ENCODE results near the gene EEFSEC.

Gene EEFSEC

DNA sequence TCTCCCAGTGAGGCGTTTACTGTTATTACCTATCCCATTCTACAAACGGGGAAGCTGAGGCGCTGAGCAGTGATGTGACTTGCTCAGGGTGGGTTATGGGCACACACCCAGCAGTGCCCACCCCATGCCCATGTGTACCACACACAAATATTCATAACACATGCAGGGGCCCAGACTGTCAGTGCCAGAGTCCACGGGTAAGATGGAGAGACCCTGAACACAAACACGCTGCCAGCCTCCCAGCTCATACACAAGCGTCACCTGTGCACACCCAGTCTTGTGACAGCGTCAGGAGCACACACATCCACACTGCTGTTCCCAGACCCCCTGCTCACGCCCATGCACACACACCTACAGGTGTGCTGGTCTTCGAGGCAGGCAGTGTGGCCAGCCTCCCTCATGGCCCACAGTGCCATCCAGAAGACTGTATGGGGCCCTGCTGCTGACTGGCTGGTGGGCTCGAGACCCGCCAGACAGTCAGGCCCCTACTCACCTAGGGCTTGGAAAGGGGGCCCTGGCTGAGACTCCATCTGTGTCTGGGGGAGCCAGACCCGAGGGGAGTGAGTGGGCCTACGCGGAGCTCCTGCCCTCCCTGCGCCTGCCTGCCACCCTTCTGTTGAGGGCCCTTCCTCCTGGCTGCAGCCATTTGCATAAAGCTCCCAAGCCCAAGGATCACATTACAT lies 274.0 kb downstream of the EEFSEC start:
- no peak for DNase-seq (ENCODE audit: low read depth)

DNA sequence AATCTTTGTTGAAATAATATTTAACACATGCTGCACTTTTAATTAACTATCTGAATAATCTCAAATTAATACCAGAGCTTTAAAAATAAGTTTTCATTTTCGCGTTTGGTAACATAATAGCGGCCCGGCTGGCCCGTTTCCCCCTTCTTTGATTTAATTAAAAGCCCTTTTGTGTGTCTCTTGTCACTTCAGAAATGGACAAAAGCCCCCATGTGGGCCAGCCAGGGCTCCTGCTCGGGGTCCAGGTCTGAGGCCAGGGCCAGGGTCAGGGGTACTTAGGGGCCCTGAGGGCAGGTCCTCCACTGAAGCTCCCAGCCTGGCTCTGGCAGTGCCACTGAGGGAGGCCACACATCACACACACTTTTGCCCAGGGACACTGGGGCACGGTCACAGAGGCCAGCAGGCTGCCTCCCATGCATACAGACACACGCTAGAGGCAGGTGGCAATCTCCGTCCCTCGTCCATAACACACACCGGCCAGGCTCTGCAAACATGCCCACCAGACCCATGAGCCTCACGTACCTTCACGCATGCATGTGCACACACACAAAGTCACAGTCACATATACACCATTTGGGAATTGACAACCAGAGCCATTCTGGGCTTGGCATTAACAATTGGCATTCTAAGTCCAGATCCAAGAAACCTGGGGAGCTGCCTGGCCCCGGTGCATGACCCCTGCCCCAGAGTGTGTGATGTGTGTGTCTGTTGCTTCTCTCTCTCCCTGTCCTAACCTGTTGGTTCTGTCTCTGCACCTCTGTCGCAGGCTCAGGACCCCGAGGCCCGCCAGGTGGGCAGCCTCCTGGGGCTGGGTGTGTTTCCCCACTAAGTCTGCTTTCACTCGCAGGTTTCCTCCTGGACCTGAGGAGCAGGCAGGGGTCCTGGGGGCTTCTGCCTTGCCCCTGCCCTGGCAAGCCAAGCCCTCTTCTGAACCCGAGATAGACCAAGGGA lies 274.9 kb downstream of the EEFSEC start:
- DNase-seq (ENCODE audit: low read depth), result no peak

DNA sequence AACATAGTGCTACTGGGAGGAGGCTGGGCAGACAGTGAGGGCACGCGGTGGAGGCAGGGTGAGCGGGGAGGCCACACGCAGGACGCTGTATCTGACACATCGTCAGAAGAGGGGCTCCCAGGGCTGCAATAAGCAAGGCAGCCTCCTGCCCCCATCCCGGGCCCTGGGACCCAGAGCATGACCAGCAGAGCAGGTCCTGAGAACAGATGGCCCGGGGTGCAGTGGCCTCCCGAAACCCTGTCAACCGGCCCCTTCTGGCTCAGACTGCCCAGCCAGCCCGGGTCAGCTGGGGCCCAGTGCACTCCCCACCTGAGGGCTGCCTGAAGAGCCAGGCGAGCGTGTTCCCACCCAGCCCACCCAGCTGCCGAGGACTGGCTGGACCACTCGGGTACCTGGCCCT lies 276.0 kb downstream of the EEFSEC start:
- DNase-seq (ENCODE audit: low read depth), result no peak

- DNase-seq (ENCODE audit: low read depth), result no peak
Observed at GRCh38 chr3:128429751-128430150, 276.5 kb downstream of the EEFSEC start.

GRCh38 chr3:128430301-128430700 lies 277.0 kb downstream of the EEFSEC start:
- DNase-seq (ENCODE audit: low read depth), result no peak

GRCh38 chr3:128430731-128431130 lies 277.4 kb downstream of the EEFSEC start:
- DNase-seq (ENCODE audit: low read depth), result no peak

DNA sequence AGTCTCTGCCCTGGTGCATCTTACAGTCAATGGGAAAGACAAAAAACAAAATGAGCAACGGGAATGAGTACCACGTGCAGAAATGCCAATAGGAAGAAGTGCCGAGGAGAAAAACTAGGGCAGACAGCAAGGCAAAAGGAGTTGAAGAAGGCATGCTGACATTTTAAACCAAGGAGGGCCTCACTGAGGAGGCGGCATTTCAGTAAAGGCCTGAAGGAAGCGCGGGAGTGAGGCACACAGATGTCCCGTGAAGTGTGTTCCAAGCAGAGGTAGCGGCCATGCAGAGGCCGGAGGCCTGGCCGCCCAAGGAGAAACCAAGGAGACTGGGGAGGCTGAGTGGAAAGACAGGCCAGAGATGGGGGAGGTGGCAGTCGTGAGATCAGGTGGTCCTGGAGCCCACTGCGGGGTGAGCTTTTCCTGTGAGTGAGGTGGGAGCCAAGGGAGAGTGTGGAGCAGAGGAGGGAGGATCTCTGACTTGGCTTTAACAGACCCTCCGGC lies 278.6 kb downstream of the EEFSEC start:
- no peak for DNase-seq (ENCODE audit: low read depth)

GRCh38 chr3:128432301-128432970 lies 279.2 kb downstream of the EEFSEC start:
- DNase-seq (ENCODE audit: low read depth), result no peak

- no peak for DNase-seq (ENCODE audit: low read depth)
Observed at GRCh38 chr3:128432971-128433836, 279.9 kb downstream of the EEFSEC start.

GRCh38 chr3:128433837-128434165 lies 280.5 kb downstream of the EEFSEC start:
- no peak for DNase-seq (ENCODE audit: low read depth)

DNA sequence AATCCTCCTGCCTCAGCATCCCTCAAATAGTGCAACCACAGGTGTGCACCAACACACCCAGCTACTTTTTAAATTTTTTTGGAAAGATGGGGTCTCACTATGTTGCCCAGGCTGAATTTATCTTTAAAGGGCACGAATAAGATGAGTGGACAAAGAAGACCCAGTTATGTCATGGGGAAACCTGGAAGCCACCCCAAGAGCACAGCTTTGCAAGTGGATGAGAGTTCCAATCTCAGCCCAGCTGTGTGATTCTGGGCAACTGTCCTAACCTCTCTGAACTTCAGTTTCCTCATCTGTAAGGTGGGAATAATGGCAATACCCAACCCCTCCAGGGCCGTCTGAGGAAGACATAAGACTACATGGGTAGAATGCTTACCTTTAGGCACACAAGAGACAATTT lies 281.2 kb downstream of the EEFSEC start:
- no peak for DNase-seq (ENCODE audit: low read depth)

GRCh38 chr3:128435058-128435457 lies 281.8 kb downstream of the EEFSEC start:
- DNase-seq (ENCODE audit: low read depth), result no peak

GRCh38 chr3:128435561-128435960 lies 282.3 kb downstream of the EEFSEC start:
- DNase-seq (ENCODE audit: low read depth), result no peak

GRCh38 chr3:128436214-128436613 lies 282.9 kb downstream of the EEFSEC start:
- no peak for DNase-seq (ENCODE audit: low read depth)

DNA sequence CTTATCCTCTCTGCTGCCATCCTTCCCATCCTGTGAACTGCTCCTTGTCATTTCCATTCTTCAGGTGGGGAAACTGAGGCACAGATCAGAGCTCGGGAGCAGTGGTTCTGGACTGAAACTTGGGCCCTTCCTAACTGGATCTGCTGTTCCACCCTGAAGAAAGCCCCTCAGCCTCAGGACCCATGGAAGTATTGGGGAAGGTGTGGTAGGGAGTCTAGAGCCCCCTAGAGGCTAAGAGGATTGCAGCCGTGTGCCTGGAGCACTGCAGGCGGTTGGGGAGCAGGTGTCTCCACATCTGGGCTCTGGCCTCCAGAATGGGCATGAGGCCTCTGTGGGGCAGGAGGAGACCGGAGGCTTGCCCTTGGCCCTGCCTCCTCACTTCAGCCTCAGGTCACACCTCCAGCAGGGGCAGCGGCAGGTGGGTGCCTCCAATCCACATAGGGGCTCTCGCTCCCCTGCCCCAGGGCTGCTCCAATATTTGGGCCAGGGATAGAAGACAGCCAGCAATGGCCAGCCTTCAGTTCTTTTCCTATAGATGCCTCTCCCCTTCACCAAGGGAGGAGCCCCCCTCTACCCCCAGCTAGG lies 285.3 kb downstream of the EEFSEC start:
- DNase-seq (ENCODE audit: low read depth), result no peak

GRCh38 chr3:128439226-128439625 lies 285.9 kb downstream of the EEFSEC start:
- no peak for DNase-seq (ENCODE audit: low read depth)

DNA sequence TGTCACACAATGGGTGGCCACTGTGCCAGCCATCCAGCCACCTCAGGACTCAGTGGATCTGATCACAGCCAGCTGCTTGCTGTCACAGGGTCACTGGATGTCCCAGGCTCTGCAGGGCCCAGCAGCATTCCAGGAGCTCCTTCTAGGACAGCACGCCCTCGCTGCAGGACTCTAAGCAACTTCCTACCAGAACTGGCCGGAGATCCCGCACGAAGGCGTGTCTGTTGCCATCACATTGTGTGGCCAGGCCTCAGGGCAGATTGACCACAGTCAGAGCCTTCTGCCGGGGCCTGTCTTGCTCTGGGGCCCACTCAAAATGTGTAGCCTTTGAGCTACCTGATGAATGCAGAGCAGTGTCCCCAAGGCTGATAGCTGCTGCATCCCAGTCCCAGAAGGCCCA lies 288.8 kb downstream of the EEFSEC start:
- DNase-seq (ENCODE audit: low read depth), result no peak

GRCh38 chr3:128442949-128443348 lies 289.7 kb downstream of the EEFSEC start:
- DNase-seq (ENCODE audit: low read depth), result no peak

DNA sequence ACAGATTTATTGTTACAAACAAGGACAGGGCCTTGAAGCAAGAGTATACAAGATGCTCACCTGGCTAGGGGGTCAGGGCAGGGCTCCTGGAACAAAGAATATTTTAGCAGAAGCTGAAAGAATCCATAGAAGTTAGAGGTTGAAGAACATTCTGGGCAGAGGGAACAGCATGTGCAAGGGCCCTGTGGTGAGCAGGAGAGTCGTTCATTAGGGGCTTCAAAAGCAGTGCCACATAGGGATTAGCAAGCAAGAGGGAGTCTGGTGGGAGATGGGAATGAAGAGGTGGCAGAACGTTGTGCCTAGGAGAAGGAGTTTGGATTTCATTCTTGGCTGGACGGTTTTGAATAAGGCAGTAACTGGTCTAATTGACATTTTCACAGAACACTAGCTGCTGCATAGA lies 290.5 kb downstream of the EEFSEC start:
- DNase-seq (ENCODE audit: low read depth), result no peak

- DNase-seq (ENCODE audit: low read depth), result no peak
Observed at GRCh38 chr3:128445357-128445756, 292.1 kb downstream of the EEFSEC start.

- DNase-seq (ENCODE audit: low read depth), result no peak
Observed at GRCh38 chr3:128446821-128447220, 293.5 kb downstream of the EEFSEC start.

All from activated T-helper 9 cell treated with anti-CD3 and anti-CD28 coated beads, Interleukin-2, amount 50 U/mL, for 16 hours (primary cell).